Kidney glomerular epithelial cell (primary cell): ENCODE measurements around the gene ATP6V0E1.

Experiments used
- DNase-seq: peaks from one replicate; lab custom pipeline; 2025; lab: John Stamatoyannopoulos, UW

Gene ATP6V0E1

DNA sequence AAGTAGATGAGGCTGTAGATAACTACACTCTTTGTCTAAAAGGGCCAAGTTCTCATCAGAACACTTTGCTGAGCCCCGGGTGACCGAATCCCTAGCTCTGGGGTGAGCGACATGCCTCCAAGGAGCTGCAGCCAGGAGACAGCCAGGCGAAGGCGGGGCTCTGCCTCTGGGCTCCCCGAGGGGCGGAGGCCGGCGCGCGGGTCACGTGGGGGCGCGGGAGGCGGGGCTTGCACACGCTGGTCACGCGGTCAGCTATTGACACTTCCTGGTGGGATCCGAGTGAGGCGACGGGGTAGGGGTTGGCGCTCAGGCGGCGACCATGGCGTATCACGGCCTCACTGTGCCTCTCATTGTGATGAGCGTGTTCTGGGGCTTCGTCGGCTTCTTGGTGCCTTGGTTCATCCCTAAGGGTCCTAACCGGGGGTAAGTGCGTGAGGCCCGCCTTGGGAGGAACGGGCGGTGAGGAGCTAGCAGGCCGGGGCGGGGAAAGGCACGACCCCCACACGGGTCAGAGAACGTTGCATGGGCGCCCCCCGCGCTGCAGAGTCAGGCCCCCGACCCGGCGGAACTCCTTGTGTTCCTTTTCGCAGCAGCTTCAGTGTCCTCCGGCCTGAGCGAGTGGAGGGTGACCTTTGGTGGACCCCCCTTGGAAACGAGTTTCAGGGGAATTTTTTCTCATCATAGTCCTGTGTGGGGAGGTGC is at the start of gene ATP6V0E1:
Gene ATP6V0E1 (plus strand): TSS at position 230 of the 702 bp plus-strand sequence. CDS start 90 bp downstream, at position 320.
- DNase-seq: peak; percentile 79

DNA sequence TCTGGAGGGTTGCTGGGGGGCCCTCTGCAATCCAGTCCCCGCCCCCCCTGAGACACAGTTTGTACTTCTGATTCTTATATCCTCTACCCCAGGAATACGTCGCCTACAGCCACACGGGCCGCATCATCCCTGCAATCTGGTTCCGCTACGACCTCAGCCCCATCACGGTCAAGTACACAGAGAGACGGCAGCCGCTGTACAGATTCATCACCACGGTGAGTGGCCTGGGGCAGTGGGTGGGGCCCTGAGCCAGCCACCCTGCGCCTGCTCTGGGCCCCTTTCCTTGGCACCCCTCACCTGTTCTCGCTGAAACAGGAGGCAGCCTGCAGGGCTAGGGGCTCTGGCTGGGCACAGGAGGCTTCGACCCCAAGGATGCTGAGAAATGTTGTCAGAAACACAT is 48.5 kb upstream of the ATP6V0E1 start:
- no peak for DNase-seq

DNA sequence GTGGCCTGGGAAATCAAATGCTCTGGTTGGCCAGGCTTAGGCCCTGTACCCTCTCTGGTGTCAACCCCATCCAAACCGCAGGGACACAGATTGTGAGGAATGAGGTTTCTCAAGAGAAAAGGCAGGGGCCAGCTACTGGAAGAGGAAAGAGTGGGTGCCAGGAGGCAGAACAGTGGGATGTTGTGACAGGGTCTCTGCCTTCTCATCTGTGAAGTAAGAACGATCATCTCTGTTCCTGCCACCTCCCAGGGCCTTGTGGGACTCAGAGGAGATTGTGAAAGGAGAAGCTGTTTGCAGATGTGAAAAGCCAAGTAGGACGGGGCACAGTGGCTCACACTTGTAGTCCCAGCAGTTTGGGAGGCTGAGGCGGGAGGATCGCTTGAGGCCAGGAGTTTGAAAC is 47.2 kb upstream of the ATP6V0E1 start:
- DNase-seq: no peak

DNA sequence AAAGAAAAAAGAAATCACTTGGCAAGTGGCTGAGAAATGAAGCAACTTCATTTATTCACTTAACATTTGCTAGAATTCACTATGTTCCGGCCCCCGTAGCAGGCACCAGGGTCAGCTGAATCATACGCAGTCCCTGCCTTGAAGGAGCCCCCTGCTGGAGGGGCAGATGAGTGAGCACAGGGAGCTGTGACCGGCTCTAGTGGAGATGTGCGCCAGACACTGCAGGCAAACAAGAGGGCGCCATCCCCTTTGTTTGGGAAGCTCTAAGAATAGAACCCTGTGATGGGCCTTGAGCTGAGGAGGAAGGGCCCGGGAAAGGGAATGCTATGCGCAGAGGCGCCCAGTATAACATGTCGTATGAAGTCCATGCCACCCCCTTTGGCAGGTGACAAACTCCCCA is 44.5 kb upstream of the ATP6V0E1 start:
- DNase-seq: no peak

DNA sequence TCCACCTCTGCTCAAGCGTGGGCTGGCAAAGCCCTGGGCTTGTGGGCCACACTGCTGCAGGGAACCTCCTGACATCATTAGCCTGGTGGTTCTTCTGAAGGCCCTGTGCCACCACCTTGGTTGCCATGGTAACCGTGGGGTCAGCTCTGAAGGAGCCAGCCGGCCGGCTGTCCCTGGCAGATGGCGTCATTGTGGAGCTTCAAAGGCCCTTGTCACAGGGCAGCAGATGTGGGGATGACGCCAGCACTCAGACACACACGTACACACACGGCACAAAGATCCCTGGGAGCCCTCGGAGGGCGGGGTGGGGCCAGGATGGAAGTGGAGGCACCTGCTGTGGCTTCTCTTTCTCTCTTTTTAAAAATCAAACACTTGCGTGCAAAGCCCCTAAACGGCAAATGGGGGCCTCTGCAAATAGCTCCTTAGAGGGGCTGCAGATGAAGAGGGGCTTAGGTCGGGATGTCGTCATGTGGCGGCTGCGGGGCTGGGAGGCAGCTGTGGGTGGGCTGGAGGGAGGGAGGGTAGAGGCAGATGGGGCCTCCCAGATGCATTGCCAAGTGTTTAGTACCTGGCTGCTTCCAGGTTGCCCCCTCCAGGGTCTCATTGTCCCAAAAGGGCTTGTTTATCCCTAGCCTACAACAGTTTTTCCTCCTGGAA is 43.8 kb upstream of the ATP6V0E1 start:
- DNase-seq: no peak

DNA sequence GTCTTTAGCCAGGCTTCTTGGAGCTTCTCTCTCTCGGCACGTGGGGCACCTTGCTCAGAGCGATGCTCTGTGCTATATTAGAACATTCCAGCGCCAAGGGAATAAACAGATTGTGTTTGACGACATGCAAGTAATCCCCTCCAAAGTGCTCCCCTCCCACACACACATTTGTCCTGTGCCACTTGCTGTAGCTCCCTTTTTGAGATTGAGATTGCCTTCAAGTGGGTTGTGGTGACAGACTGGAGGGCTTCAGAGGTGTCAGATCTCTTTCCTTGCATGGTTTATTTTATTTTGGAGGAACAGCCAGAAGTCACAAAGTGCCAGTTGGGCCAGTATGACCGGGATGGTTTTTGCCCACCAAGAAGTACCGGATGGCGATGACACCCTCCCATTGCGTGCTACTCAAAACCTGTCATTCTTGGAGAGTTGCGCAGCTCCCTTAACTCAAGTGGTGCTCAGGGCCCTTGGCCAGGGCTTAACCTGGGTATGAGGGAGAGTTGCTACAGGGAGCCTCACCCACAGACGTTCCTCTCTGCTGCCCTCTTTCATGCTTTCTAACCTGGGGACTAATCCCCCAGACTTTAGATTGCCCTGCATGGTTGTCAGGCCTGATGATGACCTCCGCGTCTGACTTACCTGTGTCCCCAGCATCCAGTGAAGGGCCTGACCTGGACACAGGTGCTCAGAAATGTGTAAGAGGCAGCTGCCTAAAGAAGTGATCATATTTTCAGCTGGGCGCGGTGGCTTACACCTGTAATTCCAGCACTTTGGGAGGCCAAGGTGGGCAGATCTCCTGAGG is 43.1 kb upstream of the ATP6V0E1 start:
- DNase-seq: no peak

DNA sequence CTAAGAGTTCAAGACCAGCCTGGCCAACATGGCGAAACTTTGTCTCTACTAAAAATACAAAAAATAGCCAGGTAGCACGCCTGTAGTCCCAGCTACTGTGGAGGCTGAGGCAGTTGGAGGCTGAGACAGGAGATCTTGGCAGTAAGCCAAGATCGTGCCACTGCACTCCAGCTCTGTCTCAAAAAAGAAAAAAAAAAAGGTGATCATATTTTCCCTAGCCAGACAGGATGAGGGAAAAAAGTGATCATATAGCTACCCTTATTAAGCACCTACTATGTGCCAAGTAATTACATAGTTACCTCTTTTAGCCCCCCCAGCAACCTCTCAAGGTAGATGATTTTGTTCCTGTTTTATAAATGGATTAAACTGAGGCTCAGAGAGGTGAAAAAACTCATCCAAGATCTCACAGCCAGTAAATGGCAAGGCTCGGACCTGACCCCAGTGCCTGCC is 42.5 kb upstream of the ATP6V0E1 start:
- DNase-seq: no peak

DNA sequence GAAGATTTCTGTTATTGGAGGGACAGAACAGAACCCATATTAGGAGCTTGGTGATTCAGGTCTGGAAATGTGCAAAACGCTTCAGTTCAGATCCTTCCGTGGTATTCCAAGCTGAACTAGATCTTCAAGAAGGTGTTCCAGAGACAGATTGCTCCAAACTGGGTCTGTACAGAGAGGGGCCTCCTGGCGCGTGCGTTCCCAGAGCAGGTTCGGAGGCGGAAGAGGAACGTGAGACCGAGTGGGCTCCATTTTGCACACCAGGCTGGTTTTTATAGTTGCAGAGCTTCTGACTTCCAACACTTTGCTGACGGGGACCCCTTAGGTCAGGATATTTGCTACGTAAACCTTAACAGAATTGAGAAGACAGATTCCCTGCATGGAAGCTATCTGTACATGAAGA is 41.0 kb upstream of the ATP6V0E1 start:
- DNase-seq: no peak

DNA sequence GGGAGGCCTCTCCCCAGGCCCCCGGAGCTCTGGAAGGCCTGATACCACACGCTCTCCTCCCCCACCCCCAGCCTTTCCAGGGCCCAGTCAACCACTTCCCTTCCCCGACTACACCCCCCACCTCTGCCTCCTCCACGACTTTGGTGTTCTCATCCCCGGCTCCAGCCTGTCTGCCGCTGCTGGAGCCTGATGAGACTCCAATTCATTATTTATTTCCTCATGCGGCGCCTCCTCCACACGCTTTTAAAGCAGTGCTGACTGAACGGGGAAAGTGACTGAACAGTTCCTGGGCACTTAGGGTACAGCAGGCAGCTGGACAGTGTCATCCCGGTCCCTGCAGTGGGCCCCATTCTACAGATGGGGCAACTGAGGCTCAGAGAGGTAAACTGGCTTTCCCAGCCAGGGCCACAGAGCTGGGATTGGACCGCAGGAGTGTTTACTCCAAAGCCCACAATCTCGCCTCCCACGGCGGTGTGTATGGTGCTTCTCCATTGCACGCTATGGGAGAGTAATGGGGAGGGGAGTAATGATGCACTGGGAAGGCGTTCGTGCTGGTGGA is 40.2 kb upstream of the ATP6V0E1 start:
- DNase-seq: peak; percentile 96

DNA sequence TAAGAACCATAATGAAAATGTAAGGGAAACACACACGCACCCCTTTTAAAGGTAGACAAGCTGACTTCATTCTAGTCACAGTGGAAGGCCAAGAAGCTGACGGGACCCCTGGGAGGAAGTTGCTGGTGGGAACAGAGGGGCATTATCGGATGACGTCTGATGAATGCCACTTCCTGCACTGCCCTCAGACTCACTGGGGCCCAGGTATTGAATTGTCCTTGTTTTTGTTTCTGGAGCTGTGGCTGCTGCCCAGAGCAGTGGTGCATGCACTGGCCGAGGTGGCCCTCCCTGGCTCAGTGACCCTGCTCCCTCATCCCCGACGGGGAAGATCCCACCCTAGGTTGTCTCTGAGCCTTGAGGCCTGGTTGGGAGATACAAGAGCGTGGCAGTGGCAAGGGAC is 39.7 kb upstream of the ATP6V0E1 start:
- peak; percentile 88 for DNase-seq

DNA sequence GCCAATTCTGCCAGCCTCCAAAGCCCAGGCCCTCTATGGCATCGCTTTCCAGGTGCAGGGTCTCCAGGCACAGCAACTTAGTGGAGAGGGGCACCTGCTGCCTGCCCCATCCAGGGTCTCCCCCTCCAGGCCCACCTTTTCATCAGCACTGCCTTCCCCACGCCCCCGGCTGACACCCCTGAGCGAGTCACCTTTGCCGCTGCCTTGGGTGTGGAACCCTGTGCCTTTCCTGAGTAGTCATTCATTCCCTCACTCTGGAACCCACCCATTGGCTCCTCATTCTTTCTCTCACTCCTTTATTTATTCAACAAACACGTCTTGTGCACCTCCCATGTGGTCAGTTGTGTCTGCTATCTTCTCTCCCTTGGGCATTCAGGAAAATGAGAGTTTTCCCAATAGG is 38.8 kb upstream of the ATP6V0E1 start:
- no peak for DNase-seq

DNA sequence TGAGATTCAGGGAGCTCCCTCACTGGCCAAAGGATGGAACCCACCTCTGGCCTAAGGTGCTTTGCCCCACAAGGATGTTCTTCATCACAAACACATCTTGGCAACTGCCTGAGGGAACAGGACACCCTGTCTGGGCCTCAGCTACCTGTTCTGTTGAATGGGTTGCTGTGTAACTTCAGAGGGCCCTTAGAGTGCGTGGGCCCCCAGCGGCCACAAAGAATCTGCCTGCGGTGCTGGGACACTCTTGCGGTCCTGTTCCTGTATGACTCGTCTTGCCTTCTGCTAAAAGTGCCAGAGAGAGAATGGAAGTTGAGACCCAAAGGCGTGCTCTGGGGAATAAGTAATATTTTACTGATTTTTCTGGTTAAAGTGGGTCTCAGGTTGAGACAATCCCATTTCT is 38.4 kb upstream of the ATP6V0E1 start:
- no peak for DNase-seq

DNA sequence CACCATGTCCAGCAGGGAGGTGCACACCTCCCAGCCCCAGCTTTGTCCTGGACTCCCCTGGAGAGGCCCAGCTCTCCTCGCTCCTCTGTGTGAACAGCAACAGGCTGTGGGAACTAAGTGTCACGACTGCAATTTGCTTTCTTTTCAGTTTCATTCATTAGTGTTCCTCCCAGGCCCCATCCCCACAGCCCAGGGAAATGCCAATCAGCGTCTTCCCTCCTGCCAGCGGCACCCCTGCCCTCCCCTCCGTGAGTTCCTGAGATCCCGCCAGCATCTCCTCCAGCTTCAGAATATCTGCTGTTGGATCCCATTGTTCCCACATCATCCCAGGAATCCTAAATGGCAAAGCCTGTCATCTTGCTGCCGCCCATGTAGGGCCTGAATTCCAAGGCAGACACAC is 37.4 kb upstream of the ATP6V0E1 start:
- DNase-seq: no peak

DNA sequence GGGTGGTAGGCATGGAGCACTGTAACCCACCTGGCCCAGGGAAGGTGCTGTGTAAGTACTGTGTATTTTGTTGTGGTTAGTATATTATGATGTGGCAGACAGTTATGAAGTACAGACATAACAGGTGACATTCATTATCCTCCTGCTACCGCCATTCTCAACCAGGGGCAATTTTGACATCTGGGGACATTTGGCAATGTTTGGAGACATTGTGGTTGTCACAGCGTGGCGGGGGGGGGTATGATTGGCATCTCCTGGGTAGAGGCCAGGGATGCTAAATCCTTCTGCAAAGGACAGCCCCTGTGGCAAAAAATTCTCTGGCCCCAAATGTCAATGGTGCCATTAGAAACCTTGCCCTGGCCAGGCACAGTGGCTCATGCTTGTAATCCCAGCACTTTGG is 34.1 kb upstream of the ATP6V0E1 start:
- DNase-seq: no peak

DNA sequence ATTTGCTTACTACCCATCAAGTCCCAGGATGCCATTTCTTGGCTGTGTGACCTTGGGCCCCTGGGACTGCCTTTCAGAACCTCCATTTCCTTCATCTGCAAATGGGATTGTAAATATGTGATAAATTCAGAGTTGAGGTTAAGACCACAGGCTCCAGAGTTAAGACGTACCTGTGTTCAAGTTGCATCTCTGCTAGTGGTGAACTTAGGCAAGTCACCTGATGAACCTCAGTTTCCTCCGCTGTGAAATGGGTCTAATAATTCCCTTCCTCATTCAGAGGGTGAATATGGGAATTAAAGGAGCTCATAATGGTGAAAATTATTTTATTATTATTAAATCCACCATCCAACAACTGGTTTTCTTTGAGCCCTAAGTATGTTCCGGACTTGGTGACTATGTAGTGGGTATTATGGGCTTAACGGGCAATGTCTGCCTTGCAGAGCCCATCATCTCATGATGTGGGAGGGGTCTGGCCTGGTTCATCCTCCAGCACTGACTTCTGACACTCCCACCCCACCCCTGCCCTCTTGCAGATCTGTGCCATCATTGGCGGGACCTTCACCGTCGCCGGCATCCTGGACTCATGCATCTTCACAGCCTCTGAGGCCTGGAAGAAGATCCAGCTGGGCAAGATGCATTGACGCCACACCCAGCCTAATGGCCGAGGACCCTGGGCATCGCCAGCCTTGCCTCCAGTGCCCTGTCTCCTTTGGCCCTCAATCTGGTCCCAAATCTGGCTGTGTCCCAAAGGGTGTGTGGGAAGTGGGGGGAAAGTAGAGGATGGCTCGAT is 33.2 kb upstream of the ATP6V0E1 start:
- no peak for DNase-seq

DNA sequence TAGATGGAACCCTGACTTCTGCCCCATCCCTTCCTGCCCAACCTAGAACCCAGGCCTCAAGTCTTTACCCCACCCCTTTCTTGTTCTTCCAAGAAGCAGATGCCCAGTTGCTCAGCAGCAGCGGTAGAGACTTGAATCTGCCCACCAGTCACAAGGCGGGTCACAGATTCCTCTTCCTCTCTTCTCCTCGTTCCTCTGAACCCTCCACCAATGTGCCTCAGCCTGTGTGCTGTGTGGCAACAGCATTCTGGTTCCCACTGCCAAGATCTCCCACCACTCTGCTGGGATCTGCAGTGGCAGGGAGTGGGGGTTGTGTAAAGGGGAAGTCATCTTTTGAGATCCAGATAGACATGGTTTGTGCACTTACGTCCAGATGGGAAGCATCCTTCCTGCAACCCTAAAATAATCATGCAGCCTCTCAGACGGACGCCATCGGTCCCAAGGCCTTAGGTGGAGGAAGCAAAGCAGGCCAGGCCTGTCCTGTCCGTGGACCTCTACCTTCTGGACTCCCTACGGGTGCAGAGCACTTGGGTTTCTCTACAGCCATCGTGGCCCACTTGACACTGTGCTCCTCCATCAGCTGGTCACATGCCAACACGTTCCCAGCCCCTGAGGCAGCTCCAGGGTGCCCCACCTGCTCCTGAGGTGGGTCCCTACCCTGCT is 32.1 kb upstream of the ATP6V0E1 start:
- DNase-seq: no peak

DNA sequence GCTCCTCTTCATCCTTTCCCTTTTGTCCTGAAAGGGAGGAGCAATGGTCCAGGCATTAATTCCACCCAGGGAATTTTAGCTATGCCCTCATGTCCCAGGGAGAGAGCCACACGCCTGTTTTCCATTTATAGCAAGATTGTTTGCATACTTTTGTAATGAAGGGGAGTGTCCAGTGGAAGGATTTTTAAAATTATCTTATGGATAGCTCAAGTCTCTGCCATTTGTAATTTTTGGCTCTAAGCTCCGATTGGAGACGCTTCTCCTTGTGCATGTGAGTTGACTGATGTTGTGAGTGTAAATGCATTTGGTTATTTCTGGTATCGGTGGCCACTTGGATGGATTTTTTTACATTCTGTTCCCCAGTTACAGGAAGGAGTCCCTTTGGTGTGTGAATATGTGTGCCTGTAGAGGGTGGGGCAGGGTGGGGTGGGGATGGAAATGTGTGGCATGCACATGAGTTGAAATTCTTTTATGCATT is 31.5 kb upstream of the ATP6V0E1 start:
- DNase-seq: no peak

DNA sequence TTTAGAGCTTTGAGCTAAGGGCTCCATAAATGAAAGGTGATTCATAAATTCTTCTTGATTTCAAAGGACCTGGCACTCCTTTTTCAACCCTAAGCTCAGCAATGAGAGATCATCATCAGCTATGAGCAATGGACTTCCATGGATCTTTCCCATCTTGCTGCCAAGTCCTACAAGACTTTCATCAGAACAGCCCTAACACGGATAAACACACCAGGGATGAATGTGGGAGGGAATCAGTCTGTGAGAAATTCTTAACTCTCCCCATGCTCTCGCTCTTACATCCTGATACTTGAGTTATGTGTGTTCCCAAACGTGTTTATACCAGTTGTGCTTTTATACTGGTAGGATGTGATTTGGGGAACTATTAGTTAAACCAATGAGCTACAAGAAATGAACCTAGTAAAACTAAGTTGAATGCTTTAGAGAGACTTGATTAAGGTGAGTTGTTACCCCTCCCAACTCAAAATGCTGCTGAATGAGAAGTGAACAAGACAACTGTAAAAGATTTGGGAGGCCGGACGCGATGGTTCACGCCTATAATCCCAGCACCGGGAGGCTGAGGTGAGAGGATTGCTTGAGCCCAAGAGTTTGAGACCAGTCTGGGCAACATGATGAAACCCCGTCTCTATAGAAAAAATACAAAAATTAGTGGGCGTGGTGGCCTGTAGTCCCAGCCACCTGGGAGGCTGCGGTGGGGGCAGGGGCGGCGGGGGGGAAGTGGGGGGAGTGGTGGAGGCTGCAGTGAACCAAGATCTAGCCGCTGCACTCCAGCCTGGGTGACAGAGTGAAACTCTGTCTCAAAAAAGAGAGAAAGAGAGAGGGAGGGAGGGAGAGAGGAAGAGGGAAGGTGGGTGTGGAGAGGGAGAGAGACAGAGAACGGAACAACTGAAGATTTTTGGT is 29.5 kb upstream of the ATP6V0E1 start:
- peak; percentile 71 for DNase-seq

DNA sequence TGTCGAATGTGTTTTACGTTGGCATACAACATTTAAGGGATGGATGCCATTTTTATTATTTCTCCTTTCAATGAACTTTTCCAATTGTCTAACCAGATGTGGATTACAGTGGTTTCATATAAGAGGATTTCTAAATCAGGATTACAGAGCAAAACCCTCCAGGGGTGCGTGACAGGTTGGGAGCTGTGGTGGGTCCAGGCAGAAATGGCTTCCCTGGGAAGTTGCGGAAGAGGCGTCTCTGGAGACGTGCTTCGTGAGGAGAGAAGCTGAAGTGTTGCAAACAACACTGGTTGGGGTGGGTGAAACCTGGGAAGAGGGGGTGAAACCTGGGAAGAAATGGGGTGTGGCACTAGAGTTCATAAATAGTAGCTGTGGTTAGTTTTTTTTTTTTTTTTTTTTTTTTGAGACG is 28.8 kb upstream of the ATP6V0E1 start:
- no peak for DNase-seq

DNA sequence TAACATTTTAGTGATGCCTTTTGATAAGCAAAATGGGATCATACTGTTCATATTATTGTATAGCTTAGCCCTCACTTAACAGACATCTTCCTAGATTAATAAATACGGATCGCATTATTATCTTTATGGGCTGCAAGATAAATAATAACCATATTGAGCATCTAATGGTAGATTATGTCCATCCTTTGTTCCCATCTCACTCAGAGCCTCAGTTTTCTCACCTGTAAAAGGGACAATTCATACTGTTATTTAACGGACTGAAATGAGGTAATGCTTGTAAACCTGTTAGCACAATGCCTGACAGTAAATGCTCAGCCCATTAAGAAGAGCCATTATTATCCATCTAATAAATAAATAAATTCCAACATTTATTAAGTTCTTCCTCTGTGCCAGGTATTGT is 27.3 kb upstream of the ATP6V0E1 start:
- DNase-seq: no peak
